Measurements from ENCODE around the gene MPP3.

Gene MPP3

GRCh38 chr17:43840814-43841213, 7.9 kb upstream of the MPP3 start:
- DNase-seq (ENCODE audit: extremely low read depth in 1 of 2, low read depth in 1 of 2) = no peak

GRCh38 chr17:43839670-43840108, 6.7 kb upstream of the MPP3 start:
- DNase-seq (ENCODE audit: extremely low read depth in 1 of 2, low read depth in 1 of 2) = no peak

GRCh38 chr17:43834106-43834505, 1.2 kb upstream of the MPP3 start:
- no peak for DNase-seq (ENCODE audit: extremely low read depth in 1 of 2, low read depth in 1 of 2)

DNA sequence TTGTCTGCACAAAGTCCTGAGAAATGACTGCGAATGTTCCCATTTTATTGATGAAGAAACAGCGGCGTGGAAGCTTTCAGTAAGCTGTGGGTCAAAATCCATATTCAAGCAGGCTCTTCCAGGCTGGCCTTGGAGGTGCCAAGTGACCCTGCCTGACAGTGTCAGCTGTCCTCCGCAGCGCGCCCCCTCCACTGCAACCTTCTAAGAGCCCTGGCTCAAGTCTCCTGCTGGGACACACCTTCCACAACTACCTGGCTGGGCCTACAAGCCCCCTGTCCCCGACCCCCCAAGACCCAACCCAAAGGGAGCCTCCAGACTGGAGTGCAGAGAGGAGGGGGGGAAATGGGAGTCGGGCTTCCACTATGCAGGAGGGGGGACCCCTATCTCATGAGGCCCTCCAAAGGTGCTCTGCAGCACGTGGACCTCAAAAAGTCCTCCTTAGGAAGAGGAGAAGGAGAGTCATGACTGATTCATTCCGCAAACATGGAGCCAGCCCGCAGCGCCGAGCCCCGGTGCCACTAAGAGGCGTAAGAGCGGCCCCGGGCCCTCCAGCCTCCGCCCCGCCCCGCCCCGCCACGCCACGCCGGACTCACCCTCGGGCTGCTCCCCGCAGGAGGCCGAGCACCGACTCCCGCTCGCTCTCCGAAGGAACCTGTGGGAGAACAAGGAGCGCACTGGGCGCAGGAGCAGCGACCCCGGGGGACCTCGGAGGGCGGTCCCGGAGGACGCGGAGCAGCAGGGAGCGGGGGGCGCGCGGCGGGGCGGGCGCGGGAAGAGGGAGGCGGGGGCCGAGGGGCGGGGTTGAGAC, 574 bp downstream of the MPP3 start:
- DNase-seq (ENCODE audit: extremely low read depth in 1 of 2, low read depth in 1 of 2) = no peak

DNA sequence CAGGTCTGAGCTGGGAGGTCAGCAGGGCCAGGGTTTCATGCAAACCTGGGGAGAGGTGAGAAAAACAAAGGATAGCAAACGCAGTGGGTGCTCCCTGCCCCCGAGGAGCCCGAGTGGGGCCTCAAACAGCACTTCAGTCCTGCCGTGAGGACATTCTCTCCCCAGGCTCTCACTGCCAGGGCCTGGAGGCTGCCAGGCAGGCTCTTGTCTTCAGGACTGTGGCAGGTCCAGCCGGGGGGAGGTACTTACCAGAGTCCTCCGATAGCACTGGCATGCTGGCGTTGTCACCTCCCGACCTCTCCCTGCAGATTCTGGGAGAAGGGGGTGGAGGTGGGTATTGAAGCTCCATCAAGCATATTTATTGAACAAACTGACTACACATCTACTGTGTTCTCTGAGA, 1.3 kb downstream of the MPP3 start:
- DNase-seq (ENCODE audit: extremely low read depth in 1 of 2, low read depth in 1 of 2) = no peak

DNA sequence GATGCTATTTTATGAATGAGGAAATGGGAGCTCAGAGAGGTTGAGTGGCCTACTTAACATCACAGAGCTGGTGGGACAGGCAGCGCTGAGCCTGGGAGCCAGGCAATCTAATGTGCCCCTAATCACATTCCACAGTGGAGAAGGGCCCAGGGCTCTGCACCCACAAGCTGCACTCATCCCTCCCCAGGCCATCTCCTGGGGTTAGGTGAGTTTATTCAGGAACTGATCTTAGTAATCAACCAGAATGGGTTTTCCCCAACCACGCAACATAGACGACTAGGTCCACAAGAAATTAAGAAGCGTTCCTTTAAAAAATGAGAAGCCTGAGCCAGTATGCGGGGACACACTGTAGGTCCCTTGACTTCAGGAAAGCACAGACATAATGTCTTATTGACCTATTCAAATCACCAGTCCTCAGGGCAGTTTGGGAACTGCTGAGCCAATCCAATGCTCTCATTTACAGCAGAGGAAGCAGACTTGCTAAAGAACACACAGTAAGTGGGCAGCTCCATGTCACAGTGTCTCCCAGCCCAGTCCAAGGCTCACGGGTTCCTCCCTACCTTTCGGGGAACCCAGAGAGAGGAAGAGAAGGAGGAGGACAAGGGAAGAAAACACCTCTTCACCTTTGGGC, 2.3 kb downstream of the MPP3 start:
- DNase-seq (ENCODE audit: extremely low read depth in 1 of 2, low read depth in 1 of 2) = no peak

GRCh38 chr17:43829738-43830137, 3.2 kb downstream of the MPP3 start:
- no peak for DNase-seq (ENCODE audit: extremely low read depth in 1 of 2, low read depth in 1 of 2)

GRCh38 chr17:43827596-43827995, 5.3 kb downstream of the MPP3 start:
- no peak for DNase-seq (ENCODE audit: extremely low read depth in 1 of 2, low read depth in 1 of 2)

DNA sequence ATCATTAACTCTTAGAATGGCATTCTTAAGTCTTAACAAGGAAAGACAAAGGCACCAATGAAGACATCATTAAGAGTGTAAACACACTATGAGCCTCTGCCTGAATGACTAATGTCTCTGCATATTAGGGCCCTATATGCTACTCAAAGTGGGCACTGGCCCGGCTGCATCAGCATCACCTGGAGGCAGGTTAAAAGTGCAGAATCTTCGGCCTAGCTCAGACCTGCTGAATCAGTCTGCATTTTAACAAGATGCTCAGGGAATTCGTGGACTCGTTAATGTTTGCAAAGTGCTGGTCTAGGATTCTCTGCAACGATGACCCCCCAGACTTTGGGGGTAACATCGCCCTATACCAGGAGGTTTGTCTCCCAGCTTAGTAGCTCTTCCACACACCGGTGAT, 6.7 kb downstream of the MPP3 start:
- DNase-seq (ENCODE audit: extremely low read depth in 1 of 2, low read depth in 1 of 2) = no peak

DNA sequence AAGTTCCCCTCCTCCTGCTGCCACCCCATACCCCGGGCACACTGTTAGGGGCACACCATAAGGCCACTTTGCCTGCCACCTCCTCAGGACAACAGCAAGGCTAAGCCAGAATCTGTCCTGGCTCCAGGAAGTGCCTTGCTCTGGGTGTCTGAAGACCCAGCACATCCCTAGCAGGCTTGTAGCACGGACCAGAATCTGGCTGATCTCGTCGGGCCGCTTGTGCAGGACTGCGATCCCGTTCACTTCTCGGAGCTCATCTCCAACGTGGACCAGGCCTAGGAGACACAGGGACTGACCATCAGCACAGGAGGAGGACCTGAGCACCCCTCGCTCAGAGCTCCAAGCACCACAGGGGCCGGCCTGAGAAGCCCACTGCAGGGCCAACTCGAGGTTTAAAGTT, 7.4 kb downstream of the MPP3 start:
- DNase-seq (ENCODE audit: extremely low read depth in 1 of 2, low read depth in 1 of 2) = no peak

DNA sequence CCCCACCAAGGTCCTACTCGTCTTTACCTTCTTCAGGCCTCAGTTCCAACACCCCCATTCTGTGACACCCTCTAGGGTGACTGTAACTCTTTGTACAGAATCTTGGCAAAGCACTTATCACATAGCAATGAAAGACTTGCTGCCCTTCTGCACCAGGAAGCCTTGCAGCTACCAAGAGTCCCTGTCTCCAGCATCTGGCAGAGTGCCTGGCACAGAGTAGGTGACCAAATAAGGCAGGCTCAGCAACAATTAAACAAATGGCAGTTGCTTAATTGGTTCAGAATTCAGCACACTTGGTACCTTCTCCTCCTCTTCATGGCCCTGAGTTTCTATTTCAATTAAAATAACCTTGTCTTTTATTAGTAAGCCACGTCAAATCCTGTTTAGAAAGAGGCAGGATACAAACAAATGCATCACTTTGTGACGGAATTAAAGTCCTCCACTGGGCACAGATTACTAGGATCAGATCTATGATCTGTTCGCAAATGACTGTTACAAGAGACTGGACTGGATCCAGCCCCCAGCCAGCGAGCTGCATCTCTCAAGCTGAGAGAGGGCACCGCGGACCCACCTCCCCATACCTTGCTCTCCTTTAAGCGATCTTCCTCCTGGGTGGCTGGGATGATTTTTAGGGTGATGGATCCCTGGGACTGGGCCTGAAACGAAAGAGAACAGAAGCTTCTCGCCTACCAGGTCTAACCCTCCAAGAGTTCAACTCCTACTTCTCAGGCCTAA, 9.4 kb downstream of the MPP3 start:
- DNase-seq (ENCODE audit: extremely low read depth in 1 of 2, low read depth in 1 of 2) = no peak

- DNase-seq (ENCODE audit: extremely low read depth in 1 of 2, low read depth in 1 of 2) = no peak
Measured at GRCh38 chr17:43822570-43823190, 10.3 kb downstream of the MPP3 start.

- no peak for DNase-seq (ENCODE audit: extremely low read depth in 1 of 2, low read depth in 1 of 2)
Measured at GRCh38 chr17:43820759-43821158, 12.2 kb downstream of the MPP3 start.

GRCh38 chr17:43818966-43819365, 14.0 kb downstream of the MPP3 start:
- DNase-seq (ENCODE audit: extremely low read depth in 1 of 2, low read depth in 1 of 2) = no peak

DNA sequence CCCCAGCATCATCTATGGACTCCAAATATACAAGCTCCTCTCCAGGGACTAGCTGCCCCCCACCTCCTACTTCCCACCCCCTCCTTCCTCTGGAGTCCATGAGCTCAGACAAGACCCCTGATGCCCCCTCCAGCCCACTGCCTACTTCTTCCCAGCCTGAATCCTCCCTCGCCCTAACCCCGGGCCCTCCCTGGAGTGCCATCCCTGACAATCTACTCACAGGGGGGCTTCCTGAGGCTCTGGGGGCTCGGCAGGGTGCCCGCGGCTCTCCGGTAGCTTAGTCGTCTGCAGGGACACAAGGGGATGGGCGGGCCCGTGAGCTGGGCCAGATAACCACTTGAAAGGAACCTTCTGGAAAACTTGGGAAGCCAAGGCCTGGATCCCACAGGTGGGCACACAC, 15.1 kb downstream of the MPP3 start:
- DNase-seq (ENCODE audit: extremely low read depth in 1 of 2, low read depth in 1 of 2) = no peak

- DNase-seq (ENCODE audit: extremely low read depth in 1 of 2, low read depth in 1 of 2) = no peak
Measured at GRCh38 chr17:43816336-43817320, 16.3 kb downstream of the MPP3 start.

DNA sequence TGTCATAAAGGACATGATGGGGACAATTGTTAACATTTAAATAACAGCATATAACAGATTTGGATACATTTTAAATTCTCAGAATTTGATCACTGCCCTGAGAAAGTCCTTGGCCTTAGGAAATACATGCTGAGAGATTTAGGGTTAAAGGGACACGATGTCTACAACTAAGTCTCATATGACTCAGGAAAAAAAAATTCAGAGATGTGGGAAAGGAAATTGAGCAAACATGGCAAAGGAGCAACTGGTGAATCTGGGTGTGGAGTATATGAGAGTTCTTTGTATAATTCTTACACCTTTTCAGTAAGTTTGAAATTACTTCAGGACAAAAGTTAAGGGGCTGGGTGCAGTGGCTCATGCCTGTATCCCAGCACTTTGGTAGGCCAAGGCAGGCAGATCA, 18.2 kb downstream of the MPP3 start:
- no peak for DNase-seq (ENCODE audit: extremely low read depth in 1 of 2, low read depth in 1 of 2)

- no peak for DNase-seq (ENCODE audit: extremely low read depth in 1 of 2, low read depth in 1 of 2)
Measured at GRCh38 chr17:43814026-43814425, 18.9 kb downstream of the MPP3 start.

DNA sequence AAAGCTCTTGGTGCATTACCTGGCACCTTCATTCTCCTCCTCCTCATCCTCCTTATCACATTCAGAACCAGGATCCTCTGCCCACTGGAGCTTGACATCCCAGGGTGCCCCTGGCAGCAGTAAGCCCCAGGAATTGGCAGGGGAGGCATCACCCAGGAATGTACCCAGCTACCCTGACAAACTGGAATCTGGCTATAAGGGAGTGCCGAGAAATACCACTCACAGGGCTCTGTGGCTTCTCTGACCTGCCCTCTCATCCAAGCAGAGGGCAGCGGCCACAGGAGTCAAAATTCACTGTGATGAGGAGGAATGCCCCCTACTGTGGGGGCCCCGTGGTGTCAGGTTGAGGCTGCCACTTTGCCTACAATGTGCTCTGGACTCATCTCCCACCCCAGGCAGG, 19.6 kb downstream of the MPP3 start:
- no peak for DNase-seq (ENCODE audit: extremely low read depth in 1 of 2, low read depth in 1 of 2)
